Astrocyte (in vitro differentiated cells and primary cell): ENCODE measurements around the gene FAM83F.

Experiments
- CTCF ChIP-seq: IDR thresholded peaks from 2 replicates; pipeline ENCODE4 v1.5.1; 2011; ENCODE audit warnings: low read depth, mild to moderate bottlenecking, inconsistent platforms, low read length, moderate library complexity; ENCODE audit not compliant: insufficient read depth
- EZH2 ChIP-seq: IDR thresholded peaks from 2 replicates; pipeline ENCODE4 v1.6.1; 2012; ENCODE audit warnings: mild to moderate bottlenecking, low read length, inconsistent platforms; ENCODE audit not compliant: insufficient read depth

- TF ChIP-seq CTCF, result no peak
- no peak for TF ChIP-seq EZH2
Measured at GRCh38 chr22:40046126-40046525, 51.4 kb downstream of the FAM83F start.
